GM19240 (cell line): Measurements from ENCODE around the gene UQCC3.
"Not testable (repeated sequence)": the region's sequence is repeated elsewhere in the genome, so short reads cannot be mapped to it uniquely, and the experiment has no call there.

ENCODE experiments used
- DNase-seq: peaks from one replicate; pipeline ENCODE4 v3.0.0; 2011; ENCODE audit warnings: low spot score; ENCODE audit not compliant: insufficient read length

Gene UQCC3

DNA sequence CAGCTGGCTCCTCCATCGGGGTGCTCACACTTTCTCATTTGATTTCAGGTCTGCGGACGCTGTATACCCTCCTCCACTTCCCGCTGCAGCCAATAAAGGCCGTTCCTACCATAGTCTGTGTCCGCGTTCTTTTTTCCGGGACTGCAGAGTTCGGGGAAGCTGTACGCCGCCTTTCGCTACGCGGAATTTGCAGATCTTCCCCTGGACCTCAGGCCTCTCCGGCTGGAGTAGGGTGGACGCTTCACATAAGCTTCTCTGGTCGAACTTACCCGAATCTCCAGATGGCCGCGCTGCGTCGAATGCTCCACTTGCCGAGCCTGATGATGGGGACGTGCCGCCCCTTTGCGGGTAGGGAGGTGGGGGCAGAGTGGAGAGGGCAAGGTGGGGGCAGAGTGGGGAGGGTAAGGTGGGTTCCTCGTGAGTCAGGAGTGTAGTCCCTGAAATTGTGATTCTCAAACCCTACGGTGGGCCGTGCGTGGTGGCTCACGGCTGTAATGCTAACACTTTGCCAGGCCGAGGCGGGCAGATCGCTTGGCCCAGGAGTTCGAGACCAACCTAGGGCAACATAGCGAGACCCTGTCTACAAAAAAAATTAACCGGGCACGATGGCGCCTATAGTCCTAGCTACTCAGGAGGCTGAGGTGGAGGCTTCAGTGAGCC lies 5.7 kb upstream of the UQCC3 start:
- DNase-seq = no peak

DNA sequence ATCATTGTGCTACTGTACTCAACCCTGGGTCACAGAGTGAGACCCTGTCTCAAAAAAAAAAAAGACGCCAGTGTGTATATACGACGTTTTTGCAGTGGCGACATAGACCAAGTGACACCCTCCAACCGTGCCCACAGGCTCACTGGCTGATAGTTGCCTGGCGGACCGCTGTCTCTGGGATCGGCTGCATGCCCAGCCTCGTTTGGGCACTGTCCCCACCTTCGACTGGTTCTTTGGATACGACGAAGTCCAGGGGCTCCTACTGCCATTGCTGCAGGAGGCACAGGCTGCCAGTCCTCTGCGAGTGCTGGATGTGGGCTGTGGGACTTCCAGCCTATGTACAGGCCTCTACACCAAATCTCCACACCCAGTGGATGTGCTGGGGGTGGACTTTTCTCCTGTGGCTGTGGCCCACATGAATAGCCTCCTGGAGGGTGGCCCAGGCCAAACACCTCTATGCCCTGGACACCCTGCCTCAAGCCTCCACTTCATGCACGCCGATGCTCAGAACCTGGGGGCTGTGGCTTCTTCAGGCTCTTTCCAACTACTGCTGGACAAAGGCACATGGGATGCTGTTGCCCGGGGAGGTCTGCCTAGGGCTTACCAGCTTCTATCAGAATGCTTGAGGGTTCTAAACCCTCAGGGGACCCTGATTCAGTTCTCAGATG lies 5.1 kb upstream of the UQCC3 start:
- DNase-seq = no peak

DNA sequence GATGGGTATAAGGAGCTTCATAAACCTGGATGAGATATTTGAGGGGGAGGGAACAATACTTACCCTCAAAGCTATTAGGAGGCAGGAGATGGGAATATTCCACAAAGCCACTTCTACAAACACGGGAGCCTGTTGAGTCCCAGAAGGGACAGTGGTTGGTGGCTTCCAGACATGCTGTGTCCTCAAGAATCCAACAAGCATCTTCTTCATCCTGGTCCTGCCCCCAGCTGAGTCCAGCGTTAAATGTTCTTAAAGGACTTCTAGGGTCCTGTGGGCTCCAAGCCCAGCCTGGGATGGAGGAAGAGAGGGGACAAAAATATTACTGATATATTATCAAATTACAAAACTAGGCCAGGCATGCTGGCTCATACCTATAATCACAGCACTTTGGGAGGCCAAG lies 4.0 kb upstream of the UQCC3 start:
- no peak for DNase-seq

DNA sequence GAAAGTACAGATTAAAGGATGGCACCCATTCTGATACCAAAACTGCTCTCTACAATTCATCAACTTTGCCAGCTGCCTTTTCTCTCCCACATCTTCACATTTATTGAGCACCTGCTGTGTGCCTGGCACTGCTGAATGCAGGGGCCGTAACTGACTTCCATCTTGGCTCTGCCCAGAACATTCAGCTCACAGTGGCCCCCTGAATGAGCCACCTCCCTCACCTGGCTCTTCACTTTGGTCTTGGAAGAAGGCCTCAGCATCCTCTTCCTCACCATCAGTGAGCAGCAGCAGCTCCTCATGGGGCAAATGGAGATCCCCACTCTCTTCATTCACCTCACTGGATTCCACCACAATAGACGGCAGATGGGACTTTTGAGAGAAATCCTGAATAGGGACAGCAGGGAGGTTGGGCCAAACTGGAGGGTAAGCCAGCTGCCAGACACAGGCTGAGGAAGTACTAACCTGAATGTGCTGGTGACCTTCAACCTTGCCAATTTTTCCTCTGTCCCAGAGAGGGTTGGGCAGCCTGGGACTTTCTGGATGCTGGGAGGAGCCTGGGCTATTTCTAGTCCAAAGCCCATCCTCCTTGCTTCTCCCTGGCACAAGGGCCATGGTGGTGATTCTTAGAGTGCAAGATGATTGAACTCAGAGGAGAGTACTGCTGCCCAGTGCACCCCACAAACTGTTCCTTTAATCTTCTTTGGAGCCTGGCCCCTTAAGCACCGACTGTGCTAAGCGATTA lies 1.9 kb upstream of the UQCC3 start:
- DNase-seq = no peak

DNA sequence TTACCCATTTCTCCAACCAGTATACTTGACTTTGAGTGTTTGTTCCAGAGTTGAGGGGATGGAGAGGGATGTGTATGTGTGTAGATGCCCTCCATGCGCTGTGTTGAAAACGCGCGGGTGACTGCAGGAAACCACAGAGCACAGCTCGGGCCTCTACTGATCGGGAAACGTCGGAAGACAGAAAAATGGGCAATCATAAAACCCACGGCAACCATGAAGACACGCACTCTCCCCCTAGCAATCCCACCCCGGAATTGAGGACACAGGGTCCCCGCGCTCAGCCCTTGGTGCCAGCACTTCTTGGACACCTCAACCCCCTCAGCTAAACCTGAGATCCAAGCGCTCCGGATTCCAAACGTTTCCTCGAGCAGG lies 251 bp upstream of the UQCC3 start:
- no peak for DNase-seq

DNA sequence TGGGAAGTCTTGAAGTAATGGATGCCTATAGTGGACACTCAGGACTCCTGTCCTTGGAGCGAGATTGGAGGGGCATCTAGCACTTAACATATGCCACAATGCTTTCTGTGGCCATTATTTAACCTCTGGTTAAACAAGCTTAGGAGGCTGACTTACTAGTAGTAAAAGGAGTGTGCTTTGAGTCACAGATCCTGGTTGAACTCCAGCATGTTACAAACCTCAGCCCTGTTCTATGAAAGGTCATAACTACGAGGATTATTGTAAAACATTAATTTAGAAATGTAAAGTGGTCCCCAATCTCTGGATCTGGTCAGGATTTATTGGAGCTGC lies 1.7 kb downstream of the UQCC3 start:
- DNase-seq = no peak

DNA sequence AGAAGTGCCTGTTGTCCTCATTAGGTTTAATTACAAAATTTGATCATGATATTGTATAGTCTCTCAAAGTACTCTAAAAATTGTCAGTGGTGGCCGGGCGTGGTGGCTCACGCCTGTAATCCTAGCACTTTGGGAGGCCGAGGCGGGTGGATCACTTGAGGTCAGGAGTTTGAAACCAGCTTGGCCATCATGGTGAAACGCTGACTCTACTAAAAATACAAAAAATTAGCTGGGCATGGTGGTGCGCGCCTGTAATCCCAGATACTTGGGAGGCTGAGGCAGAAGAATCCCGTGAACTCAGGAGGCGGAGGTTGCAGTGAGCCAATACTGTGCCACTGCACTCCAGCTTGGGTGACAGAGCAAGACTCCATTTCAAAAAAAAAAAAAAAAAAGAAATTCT lies 3.9 kb downstream of the UQCC3 start:
- not testable (repeated sequence) for DNase-seq

DNA sequence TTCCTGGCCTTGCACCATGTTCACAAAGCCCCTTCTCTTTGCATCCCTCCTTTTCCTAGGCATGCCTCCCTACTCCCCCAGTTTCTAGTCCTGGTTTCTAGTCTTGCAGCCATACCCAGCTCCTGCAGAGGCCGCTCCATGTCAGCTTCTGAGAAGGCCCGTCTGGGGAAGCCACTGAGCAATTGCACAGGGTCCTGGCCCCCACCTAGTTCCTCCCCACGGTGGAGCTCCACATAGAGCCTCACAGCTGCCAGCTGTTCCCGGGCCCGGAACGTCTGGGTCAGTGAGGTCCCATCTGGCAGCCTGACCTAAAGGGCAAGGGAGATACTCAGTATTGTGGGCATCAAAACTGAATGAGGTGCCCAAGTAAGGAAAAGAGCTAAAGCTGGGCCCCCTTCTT lies 5.2 kb downstream of the UQCC3 start:
- no peak for DNase-seq

DNA sequence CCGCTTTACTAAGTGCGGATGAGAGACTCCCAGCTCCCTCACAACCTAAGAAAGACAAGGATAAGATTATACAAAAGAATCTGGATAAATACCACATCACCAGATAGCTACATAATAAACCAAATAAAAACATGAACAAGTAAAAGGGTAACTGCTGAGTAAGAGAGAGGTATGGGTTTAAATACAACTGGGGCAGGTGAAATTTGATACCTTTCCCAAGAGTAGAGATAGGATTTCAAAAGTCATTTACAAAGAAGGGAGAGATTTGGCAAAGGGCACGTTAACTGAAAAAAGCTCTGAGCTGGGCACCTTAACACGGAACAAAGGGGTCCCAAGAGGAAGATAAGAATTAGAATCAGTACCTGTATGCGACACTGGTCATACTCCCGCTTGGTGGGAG lies 5.7 kb downstream of the UQCC3 start:
- DNase-seq = no peak

DNA sequence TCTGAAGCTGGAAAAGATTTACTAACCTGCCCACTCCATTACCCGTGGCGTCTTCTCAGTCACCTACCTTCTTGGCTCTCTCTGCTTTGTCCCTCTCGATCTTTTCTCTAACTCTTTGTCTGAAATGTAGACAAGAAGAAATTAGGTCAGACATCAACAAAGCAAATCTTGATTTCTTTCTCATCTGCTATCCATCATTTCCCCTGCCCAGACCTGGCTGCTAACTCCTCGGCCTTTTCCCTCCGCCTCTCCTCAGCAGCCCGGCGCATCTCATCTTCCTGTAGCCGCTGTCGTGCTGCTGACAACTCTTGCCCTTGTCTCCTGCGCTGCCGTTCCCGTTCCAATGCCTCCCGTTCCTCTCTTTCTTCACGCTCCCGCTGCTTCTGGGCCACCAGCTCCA lies 6.2 kb downstream of the UQCC3 start:
- DNase-seq = no peak

DNA sequence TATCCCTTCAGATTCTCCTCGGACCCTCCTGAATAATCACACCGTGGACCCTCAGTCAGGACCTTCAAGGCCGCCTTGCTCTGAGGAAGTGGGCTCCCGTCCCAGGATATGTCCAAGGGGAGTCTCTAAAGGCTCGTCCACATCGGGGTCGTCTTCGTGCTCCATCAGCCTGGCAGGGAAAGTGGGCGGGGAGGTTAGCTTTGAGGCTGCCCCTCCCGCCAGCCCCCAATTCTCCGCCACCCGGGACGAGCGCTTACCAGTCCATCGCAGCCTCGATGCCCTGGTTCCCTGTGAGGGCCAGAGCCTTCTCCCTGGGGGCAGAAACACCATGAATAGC lies 6.9 kb downstream of the UQCC3 start:
- DNase-seq = no peak

DNA sequence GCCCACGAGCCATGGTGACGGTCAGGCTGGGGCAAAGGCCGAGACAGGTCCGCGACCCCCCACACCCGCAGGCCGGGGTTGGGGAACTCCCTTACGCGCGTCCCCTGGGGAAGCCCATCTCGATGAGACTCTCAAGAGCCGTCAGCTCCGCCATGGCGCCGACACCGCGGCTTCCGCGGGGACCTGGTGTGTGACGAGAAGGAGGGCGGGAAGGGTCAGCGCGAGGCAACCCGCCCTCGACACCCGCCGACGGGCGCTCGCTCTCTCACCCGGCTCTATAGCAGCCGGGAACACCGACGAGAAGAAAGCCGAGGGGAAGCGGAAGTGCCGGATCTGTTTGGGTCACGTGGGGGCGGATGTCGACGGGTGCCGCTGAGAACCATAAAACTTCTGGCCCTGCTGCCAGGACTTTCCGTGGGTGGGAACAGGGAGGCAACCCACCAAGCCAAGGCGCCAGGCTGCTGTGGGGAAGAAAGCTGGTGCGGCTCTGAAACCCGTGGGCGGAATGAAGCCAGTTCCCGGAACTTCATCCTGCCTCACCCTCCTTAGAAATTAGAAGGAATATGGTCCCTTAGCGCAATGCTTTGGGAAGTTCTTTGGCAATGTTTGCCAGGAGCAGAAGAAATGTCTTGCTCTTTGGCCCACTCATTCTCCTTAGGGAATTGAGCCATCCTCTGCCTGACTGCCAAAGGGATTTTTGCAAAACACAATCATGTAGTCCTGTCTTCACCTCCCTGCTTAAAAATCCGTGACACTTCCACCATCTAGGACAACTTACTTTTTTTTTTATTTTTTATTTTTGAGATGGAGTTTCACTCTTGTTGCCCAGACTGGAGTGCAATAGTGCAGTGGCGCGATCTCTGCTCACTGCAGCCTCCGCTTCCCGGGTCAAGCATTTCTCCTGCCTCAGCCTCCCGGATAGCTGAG lies 7.6 kb downstream of the UQCC3 start, which contains the start of gene UBXN1:
TSS of gene UBXN1 (minus strand) at position 304 of the 927 bp plus-strand sequence. CDS start at position 154, 150 bp downstream.
- peak; percentile 92 for DNase-seq

DNA sequence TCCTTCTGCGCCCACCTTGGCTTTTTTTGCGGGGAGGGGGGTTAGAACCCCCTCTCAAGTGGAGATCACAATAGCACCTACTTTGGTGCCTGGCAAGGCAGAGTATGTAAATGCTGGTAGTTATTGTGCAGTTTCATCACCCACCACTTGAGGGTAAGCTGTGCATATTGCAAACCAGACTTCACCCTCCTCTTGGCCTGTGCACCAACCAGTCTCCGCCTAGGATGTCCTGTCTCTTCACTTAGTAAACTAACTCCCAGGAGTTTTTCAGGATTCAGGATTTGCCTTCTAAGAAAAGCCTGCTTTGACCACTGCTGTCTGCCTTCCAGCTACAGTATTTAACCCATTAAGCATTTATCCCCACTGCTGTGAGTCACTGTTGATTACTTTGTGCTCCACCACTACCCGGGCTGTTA lies 9.4 kb downstream of the UQCC3 start:
- DNase-seq = no peak

DNA sequence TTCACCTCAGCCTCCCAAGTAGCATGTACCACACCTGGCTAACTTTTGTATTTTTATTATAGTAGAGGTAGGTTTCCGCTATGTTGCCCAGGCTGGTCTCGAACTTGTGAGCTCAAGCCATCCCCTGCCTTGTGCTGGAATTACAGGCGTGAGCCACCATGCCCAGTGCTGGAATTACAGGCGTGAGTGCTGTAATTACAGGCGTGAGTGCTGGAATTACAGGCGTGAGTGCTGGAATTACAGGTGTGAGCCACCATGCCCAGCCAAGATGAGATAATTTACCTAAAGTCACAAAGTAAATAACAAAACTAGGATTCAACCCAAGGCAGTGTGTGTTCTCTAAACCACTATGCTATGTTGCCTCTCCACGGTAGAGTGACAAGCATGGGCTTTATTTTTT lies 11.0 kb downstream of the UQCC3 start:
- no peak for DNase-seq

DNA sequence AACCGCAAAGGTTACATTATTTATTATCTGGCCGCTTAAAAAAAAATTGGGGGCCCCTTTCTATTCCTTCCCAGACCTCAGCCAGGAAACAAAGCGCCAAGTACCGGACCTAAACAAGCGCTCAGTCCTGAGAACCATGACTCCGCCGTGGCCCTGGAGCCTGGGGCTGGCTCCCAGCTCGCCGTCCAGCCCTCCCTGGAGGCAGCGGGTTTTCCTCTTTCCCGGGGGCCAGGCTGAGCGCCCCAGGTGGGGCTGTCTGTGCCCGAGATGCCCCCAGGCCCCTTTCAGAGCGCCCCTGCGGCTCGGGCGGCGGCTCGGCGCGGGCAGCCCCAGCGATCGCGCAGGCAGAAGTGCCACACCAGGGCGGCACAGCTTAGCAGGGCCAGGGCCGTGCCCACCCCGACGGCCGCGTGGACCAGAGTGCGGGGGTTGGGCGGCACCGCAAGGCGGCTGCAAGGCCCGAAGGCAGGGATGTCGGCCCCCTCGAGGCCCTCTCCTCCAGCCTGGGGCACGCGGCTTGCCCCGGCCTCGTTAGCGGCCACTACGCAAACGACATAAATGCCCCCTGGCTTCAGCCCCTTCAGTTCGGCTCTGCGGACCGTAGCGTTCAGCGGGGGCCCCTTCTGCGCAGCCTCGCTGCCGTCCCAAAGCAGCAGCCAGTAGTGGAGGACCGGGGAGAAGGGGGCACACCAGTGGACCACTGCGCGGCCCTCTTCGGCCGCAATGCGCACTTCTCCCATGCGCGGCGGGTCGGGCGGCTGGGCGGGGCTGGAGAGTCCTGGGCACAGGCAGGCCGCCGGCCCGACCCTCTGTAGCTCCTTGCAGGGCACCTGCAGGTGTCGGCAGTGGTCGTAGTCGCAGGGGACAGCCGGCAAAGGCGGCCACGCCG lies 16.3 kb downstream of the UQCC3 start:
- DNase-seq = no peak

DNA sequence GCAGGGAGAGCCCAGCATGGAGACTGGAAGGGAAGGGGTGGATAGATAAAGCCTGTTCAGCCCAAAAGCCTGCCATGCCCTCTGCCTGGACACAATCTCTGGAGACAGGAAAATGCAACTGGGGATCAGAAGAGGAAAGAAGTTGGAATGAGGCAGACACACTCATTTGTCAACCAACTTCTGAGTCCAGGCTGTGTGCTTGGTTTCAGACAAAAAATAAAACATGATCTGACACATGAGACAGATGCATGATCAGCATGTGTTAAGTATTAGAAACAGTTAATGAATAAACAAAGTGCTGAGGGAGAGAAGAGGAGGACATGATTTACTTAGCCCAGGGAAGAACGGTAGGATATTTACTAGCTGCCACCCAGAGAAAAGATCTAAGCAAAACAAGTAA lies 17.0 kb downstream of the UQCC3 start:
- no peak for DNase-seq

DNA sequence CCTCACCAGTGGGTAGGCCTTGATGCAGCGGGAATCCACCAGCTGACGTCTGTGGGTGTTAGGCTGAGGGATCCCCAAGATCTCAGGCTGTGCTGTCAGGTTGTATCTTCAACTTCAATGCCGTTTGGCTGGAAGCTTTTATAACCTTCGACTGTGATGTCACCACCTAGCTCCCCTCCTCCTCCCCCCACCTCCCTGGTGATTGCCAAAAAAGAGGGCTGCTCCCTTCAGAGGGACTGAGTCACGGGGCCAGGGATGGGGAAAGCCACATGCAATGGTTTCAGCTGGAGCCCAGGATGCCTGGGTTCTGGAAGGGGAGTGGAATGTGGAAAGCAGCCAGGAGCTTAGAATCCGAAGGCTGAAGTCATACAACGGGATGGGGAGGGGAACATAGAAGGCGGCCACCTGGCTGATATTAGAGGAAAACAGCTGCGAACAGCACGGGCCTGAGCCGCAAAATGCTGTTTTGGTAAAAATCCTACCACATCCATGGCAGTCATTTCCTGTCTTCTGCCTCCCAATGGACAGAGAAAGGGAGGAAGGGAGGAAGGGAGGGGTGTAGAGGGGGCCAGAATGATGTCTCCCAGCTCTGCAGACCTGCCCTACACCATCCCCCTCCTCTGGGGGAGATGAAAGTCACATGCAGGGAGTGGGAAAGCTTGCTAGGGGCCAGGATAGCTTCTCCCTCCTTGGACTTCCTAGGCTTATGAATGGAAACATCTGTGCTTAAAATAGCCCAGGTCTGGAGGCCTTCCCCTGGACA lies 18.1 kb downstream of the UQCC3 start, which contains the start of gene LRRN4CL:
TSS of gene LRRN4CL (minus strand) at position 110 of the 763 bp plus-strand sequence. CDS start 1,022 bp downstream, outside the sequence.
- no peak for DNase-seq

DNA sequence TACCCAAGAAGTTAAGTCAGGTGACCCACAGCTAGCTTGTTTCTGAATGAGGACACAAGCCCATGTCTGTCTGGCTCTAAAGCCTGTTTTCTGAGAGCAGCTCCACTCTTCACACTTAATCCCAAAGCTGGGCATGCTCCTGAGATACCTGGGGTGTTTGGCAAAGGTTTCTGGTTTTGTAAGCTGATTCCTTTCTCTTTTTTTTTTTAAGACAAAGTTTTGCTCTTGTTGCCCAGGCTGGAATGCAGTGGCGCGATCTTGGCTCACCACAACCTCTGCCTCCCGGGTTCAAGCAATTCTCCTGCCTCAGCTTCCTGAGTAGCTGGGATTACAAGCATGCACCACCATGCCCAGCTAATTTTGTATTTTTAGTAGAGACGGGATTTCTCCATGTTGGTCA lies 22.2 kb downstream of the UQCC3 start:
- DNase-seq = not testable (repeated sequence)

DNA sequence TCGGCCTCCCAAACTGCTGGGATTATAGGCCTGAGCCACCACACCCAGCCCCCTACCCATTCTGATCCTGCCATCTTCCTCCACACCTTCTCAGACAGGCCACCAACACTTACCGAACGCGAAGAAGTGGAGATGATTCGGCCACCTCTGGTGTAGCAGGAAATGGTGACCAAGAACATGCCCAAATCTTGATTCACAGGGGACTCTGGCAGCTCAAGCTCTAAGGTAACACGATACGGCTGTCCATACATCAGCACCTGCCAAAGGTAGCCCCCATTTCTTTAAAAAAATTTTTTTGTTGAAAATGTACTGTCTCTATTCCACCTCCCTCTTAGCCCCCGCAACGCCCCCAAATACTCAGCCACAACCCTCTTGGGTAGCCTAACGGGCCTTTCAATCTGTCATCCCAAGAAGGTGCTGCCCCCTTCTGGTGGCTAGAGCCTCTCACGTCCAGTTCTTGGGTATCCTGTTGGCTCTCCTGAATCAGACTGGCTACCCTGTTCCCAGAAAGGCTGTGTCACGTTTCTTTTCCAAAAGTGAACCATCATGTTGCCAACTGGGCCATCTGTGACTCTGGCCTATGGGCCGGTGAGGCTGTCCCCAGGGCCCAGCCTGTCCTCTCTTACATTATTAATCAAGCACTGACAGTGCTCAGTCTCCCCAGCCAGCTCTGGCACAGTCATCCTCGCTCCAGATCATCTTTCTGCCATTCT lies 23.1 kb downstream of the UQCC3 start:
- DNase-seq = peak; percentile 76
